Measurements from ENCODE around the gene LRRC37B.
"Not testable (repeated sequence)": the region's sequence is repeated elsewhere in the genome, so short reads cannot be mapped to it uniquely, and the experiment has no call there.

LRRC37B gene

GRCh38 chr17:32006957-32007462 lies at the start of gene LRRC37B:
Gene LRRC37B (plus strand): TSS chr17:32007383. CDS start chr17:32021393, 14,010 bp downstream.
- DNase-seq, result peak; percentile 96

GRCh38 chr17:31964131-31964530 lies 43.1 kb upstream of the LRRC37B start:
- DNase-seq, result not testable (repeated sequence)

- no peak for DNase-seq
Observed at GRCh38 chr17:31967648-31968047, 39.5 kb upstream of the LRRC37B start.

- not testable (repeated sequence) for DNase-seq
Observed at GRCh38 chr17:31970416-31970815, 36.8 kb upstream of the LRRC37B start.

GRCh38 chr17:31974269-31975071 lies 32.7 kb upstream of the LRRC37B start:
- DNase-seq, result not testable (repeated sequence)

- DNase-seq, result not testable (repeated sequence)
Observed at GRCh38 chr17:31975391-31975790, 31.8 kb upstream of the LRRC37B start.

GRCh38 chr17:31991821-31992220 lies 15.4 kb upstream of the LRRC37B start:
- DNase-seq, result not testable (repeated sequence)

- DNase-seq, result no peak
Observed at GRCh38 chr17:31997005-31997404, 10.2 kb upstream of the LRRC37B start.

- peak; percentile 82 for DNase-seq
Observed at GRCh38 chr17:32007463-32008298, 498 bp downstream of the LRRC37B start.

- no peak for DNase-seq
Observed at GRCh38 chr17:32009262-32009542, 2.0 kb downstream of the LRRC37B start.

GRCh38 chr17:32010114-32010513 lies 2.9 kb downstream of the LRRC37B start:
- no peak for DNase-seq

- no peak for DNase-seq
Observed at GRCh38 chr17:32015245-32016013, 8.2 kb downstream of the LRRC37B start.

- DNase-seq, result no peak
Observed at GRCh38 chr17:32016231-32016630, 9.0 kb downstream of the LRRC37B start.

- DNase-seq, result no peak
Observed at GRCh38 chr17:32019228-32019627, 12.0 kb downstream of the LRRC37B start.

- DNase-seq, result no peak
Observed at GRCh38 chr17:32020943-32021614, 13.9 kb downstream of the LRRC37B start.

- DNase-seq, result no peak
Observed at GRCh38 chr17:32021615-32021955, 14.4 kb downstream of the LRRC37B start.

- not testable (repeated sequence) for DNase-seq
Observed at GRCh38 chr17:32022554-32022953, 15.4 kb downstream of the LRRC37B start.

- DNase-seq, result not testable (repeated sequence)
Observed at GRCh38 chr17:32027271-32027670, 20.1 kb downstream of the LRRC37B start.

GRCh38 chr17:32033223-32033622 lies 26.0 kb downstream of the LRRC37B start:
- DNase-seq, result no peak

GRCh38 chr17:32033812-32034211 lies 26.6 kb downstream of the LRRC37B start:
- not testable (repeated sequence) for DNase-seq

- DNase-seq, result not testable (repeated sequence)
Observed at GRCh38 chr17:32040246-32040645, 33.1 kb downstream of the LRRC37B start.

- DNase-seq, result not testable (repeated sequence)
Observed at GRCh38 chr17:32041306-32041875, 34.2 kb downstream of the LRRC37B start.

Data from eye (tissue), 1 donor.